ENCODE measurements around the gene OGA.

Gene OGA

DNA sequence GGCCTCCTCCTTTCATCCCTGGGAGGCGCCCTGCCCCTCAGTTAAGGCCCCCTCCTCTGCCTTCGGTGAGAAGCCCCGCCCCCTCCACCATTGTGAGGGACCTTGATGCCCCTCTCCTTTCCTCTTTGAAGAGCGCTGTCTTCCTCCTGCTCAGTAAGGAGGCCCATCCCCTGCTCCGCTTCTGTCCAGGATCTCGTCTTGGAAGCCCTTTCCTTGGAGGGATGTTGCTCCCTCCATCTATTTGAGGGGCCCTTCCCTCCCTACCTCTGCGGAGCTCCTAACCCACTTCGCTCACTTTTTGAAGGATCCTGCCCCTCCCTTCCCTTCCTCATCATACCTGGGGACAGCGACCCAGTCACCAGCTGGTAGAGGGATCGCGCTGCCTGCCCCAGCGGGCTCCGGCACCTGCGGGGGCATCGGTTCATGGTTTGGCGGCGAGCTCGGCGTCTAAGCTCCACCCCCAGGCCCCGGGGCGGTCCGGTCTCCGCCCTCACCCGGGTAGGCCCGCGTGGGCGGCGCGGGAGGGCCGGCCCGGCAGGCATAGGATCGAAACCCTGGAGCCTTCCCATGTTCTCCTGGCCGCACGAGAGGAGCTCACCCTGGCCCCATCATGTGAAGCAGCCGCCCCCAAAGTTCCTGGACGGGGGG, 21.3 kb upstream of the OGA start:
- Histone ChIP-seq H3K27ac (no peak overlapping the region), H3K4me1 (ENCODE audit: control insufficient read depth in 1 of 2, insufficient read depth in 1 of 2, low read depth in 1 of 2, low read length in 1 of 2) (peaks cover 55 to 56% of the 10 kb centered on the region in 2 experiments), H3K4me3 (ENCODE audit: low read depth in 1 of 2, low read length in 1 of 2) (peak overlapping the region; percentile 57 to 69), H3K27me3 (peaks cover 52% of the 10 kb centered on the region), H3K36me3 (no peaks in the 10 kb centered on the region), H3K9me3 (no peaks in the 10 kb centered on the region)
- TF ChIP-seq, protein P1, sequence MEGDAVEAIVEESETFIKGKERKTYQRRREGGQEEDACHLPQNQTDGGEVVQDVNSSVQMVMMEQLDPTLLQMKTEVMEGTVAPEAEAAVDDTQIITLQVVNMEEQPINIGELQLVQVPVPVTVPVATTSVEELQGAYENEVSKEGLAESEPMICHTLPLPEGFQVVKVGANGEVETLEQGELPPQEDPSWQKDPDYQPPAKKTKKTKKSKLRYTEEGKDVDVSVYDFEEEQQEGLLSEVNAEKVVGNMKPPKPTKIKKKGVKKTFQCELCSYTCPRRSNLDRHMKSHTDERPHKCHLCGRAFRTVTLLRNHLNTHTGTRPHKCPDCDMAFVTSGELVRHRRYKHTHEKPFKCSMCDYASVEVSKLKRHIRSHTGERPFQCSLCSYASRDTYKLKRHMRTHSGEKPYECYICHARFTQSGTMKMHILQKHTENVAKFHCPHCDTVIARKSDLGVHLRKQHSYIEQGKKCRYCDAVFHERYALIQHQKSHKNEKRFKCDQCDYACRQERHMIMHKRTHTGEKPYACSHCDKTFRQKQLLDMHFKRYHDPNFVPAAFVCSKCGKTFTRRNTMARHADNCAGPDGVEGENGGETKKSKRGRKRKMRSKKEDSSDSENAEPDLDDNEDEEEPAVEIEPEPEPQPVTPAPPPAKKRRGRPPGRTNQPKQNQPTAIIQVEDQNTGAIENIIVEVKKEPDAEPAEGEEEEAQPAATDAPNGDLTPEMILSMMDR (IDR thresholded peaks at IDR 0.05) = no peak

DNA sequence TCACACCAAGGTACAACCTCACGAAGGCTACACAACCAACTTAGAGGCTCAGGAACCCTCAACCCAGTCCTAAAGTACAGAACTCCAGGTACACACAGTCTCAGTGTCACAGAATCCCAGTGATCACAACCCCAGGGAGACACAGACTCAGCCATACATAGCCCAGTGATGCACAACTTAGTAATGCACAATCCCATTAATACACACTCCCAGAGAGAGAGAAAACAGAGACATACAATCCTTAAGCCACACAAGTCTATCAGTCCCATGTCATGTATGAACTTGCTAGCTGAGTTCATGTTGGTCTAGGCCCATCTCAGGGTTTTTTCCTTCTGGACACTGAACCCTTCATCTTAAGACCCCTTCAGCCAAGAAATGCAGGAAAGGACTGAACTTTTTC, 20.8 kb upstream of the OGA start:
- Histone ChIP-seq H3K27ac (no peak overlapping the region), H3K27me3 (peaks cover 52% of the 10 kb centered on the region), H3K4me3 (ENCODE audit: low read depth in 1 of 2, low read length in 1 of 2) (peak overlapping the region; percentile 57 to 69), H3K36me3 (no peaks in the 10 kb centered on the region), H3K4me1 (ENCODE audit: control insufficient read depth in 1 of 2, insufficient read depth in 1 of 2, low read depth in 1 of 2, low read length in 1 of 2) (peaks cover 55 to 57% of the 10 kb centered on the region in 2 experiments), H3K9me3 (no peaks in the 10 kb centered on the region)
- TF ChIP-seq, protein P1 (IDR thresholded peaks at IDR 0.05) = no peak

DNA sequence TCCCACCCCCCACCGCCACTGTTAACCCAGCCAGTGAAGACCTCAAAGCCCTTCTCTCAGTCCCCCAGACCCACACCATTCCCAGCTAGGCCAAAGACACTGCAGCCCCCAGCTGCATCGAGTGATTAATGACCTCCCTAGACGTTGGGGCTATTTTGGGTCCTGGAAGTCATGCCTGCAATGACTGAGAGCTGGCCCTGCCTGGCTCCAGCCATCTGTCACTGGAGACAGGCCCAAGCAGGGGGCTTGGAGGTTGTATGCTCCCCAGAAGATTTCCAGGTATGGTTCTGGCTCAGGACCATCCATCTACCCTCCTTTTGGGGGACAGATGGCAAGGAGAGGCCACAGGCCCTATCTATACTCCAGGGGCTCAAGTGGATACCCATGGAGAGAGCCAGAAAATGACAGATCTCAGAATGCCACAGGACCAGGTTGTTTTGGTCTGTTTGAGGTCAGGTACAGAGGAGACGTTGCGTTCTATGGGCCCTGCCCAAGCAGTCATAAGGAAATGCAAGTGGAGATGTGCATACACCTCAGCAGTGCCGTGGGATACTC, 20.2 kb upstream of the OGA start:
- no peaks in the 10 kb centered on the region for H3K9me3 ChIP-seq
- no peak overlapping the region for H3K27ac ChIP-seq
- TF ChIP-seq, protein P1 (IDR thresholded peaks at IDR 0.05) = no peak
- H3K4me3 ChIP-seq (ENCODE audit: low read depth in 1 of 2, low read length in 1 of 2) = no peak overlapping the region
- H3K27me3 ChIP-seq = peaks cover 46% of the 10 kb centered on the region
- H3K36me3 ChIP-seq = no peaks in the 10 kb centered on the region
- peaks cover 54 to 55% of the 10 kb centered on the region in 2 experiments for H3K4me1 ChIP-seq (ENCODE audit: control insufficient read depth in 1 of 2, insufficient read depth in 1 of 2, low read depth in 1 of 2, low read length in 1 of 2)

DNA sequence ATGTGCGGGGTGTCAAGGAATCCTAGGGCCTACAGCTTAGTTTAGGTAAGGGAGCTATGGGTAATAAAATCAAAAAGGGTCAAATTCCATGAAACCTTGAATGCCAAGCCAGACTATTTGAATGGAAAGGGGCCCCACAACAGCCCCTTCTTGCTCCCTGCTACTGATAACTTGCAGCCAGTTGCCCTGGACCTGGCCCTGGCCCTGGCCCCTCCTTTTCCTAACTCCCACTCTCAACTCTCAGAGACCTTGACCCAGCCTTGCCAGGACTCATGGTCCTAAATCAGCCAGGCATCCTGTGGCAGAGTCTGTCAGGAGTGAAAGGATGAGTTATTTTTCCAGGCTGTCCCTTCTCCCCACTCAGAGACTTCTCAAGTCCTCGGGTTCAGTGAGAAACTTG, 19.5 kb upstream of the OGA start:
- H3K4me1 ChIP-seq (ENCODE audit: control insufficient read depth in 1 of 2, insufficient read depth in 1 of 2, low read depth in 1 of 2, low read length in 1 of 2) = peaks cover 50 to 51% of the 10 kb centered on the region in 2 experiments
- no peak overlapping the region for H3K4me3 ChIP-seq (ENCODE audit: low read depth in 1 of 2, low read length in 1 of 2)
- H3K36me3 ChIP-seq = no peaks in the 10 kb centered on the region
- TF ChIP-seq, protein P1 (IDR thresholded peaks at IDR 0.05) = no peak
- no peak overlapping the region for H3K27ac ChIP-seq
- no peaks in the 10 kb centered on the region for H3K9me3 ChIP-seq
- peaks cover 39% of the 10 kb centered on the region for H3K27me3 ChIP-seq

DNA sequence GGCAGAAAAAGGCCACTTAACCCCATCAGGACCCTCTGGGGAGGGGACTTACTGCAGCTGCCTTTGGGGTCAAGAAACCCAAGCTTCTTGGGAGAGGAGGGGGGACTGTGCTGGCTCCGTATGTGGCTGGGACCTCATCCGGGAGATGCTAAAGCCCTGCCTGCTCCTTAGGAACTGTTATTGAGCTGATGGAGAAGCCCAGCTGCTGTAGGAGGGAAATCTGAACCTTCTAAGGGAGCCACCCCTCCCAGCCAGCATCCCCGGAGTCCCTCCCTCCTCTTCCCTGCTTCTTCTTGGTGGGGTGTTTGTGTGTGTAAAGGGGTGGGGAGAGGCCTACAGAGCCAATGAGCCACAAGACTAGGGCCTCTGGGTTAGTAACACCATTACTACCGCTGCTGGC, 17.1 kb upstream of the OGA start:
- H3K4me1 ChIP-seq (ENCODE audit: control insufficient read depth in 1 of 2, insufficient read depth in 1 of 2, low read depth in 1 of 2, low read length in 1 of 2) = peaks cover 49 to 52% of the 10 kb centered on the region in 2 experiments
- H3K4me3 ChIP-seq (ENCODE audit: low read depth in 1 of 2, low read length in 1 of 2) = no peak overlapping the region
- no peaks in the 10 kb centered on the region for H3K9me3 ChIP-seq
- TF ChIP-seq, protein P1 (IDR thresholded peaks at IDR 0.05) = no peak
- peaks cover 15% of the 10 kb centered on the region for H3K27me3 ChIP-seq
- H3K27ac ChIP-seq = no peak overlapping the region
- no peaks in the 10 kb centered on the region for H3K36me3 ChIP-seq

Data from neutrophil (primary cell).